ENCODE data around the gene SUPT16H.

- TF ChIP-seq CTCF (conservative IDR thresholded peaks at IDR 0.05): no peak
- TF ChIP-seq EZH2 (IDR thresholded peaks at IDR 0.05; ENCODE audit: low read depth): no peak
These were observed 61.1 kb downstream of the SUPT16H start for GRCh38 chr14:21322716-21323115.

Measured in PC-9 (cell line).